HG02642 (cell line): ENCODE data around the gene WASHC4.

Experiments
- ATAC-seq: cut with Tn5 transposase; IDR thresholded peaks from one replicate; pipeline ENCODE4 v1.9.1; 2021; ENCODE audit warnings: mild to moderate bottlenecking; ENCODE audit not compliant: unreplicated experiment, poor library complexity

Gene WASHC4, protein sequence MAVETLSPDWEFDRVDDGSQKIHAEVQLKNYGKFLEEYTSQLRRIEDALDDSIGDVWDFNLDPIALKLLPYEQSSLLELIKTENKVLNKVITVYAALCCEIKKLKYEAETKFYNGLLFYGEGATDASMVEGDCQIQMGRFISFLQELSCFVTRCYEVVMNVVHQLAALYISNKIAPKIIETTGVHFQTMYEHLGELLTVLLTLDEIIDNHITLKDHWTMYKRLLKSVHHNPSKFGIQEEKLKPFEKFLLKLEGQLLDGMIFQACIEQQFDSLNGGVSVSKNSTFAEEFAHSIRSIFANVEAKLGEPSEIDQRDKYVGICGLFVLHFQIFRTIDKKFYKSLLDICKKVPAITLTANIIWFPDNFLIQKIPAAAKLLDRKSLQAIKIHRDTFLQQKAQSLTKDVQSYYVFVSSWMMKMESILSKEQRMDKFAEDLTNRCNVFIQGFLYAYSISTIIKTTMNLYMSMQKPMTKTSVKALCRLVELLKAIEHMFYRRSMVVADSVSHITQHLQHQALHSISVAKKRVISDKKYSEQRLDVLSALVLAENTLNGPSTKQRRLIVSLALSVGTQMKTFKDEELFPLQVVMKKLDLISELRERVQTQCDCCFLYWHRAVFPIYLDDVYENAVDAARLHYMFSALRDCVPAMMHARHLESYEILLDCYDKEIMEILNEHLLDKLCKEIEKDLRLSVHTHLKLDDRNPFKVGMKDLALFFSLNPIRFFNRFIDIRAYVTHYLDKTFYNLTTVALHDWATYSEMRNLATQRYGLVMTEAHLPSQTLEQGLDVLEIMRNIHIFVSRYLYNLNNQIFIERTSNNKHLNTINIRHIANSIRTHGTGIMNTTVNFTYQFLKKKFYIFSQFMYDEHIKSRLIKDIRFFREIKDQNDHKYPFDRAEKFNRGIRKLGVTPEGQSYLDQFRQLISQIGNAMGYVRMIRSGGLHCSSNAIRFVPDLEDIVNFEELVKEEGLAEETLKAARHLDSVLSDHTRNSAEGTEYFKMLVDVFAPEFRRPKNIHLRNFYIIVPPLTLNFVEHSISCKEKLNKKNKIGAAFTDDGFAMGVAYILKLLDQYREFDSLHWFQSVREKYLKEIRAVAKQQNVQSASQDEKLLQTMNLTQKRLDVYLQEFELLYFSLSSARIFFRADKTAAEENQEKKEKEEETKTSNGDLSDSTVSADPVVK

DNA sequence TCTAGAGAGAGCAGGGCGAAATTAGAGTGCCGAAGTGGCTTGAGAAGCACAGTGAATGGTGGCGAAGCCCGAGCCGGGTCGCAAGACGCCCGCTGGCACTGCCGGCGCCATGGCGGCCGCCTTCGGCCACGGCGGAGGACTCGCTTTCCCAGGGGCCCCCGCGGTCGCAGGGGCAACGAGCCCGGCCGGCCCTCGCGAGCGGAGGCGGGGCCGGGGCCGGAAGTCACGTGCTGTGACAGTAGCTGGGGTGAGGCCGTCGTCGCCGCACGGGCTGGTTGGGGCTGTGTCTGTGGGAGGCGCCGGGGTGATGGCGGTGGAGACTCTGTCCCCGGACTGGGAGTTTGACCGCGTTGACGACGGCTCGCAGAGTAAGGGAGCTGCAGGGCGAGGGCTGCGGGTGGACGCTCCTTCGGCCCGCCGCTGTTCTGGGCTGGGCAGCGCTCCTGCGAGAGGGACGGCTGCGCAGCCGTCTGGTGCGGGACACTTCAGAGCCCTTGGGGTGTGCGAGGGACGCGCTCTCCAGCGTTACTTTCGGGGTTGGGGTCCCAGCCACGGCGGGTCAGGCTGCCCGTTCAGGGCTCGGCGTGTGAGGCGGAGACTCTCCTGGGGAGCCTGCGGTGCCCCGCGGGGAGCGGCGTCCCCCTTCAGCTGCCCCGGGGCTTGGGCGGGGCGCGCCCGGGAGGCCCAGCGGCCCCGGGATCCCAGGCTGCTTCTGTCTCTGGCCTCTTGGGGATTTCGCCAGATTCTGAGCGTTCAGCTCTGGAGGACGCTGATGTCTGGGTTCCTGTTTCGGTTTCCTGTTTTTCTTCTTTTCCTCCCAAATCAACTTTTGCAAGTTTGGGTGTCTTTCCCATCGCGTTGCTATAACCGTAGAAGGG is at the start of gene WASHC4:
WASHC4 (plus strand) TSS at position 238 of the 878 bp plus-strand sequence; CDS start at position 308, 70 bp downstream.
- peak; percentile 93 for ATAC-seq

DNA sequence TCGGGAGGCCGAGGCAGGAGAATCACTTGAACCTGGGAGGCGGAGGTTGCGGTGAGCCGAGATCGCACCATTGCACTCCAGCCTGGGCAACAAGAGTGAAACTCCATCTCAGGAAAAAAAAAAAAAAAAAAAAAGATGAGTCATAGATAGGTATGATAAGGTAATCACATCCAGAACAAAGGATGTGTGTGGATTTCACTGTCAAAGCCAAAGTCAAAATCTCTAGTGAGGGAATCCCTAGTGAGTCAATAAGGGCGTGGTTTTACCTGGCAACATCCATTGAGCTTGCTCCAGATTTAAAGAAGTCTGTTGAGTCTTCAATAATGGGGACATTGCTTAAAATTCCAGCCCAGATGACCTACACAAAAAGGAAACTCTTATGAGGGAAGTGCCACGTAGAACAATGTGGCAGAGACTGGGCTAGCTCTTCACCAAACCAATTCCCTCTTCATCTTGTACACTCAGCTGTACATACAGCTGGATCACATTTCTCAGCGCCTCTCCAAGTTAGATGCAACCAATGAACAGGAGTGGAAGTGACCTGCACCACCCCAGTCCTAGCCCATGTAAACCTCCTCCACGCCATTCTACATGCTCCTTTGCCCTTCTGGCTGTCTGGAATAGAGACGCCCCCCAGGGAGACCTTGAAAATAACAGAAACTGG is 46.7 kb upstream of the WASHC4 start:
- ATAC-seq, result no peak

DNA sequence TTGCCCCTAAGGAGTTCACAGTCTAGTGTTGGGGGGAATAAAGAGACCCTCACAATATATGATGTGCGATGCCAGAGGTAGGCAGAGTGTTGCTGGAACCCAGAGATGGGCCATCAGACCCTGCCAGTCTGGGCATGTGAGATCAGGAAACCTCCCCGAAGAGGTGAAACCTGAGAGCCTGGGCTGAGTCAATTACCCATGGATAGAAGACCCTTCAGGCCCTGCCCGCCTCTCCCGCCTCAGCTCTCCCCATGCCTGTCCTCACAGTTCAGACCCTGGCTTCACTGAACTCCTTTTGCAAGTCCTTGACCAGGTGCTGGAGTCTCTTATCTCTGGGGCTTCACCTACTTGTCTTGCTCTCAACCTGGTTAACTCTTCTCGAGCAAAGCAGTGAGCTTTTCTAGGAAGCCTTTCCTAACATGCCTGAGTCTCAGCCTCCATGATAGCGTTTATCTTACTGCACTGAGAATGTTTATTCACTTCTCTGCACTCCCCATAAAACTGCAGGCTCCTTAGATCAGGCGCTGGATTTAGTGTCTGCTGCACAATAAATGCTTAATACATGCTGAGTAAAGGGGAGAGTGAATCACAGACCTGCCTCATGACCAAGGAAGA is 42.9 kb upstream of the WASHC4 start:
- ATAC-seq, result no peak

DNA sequence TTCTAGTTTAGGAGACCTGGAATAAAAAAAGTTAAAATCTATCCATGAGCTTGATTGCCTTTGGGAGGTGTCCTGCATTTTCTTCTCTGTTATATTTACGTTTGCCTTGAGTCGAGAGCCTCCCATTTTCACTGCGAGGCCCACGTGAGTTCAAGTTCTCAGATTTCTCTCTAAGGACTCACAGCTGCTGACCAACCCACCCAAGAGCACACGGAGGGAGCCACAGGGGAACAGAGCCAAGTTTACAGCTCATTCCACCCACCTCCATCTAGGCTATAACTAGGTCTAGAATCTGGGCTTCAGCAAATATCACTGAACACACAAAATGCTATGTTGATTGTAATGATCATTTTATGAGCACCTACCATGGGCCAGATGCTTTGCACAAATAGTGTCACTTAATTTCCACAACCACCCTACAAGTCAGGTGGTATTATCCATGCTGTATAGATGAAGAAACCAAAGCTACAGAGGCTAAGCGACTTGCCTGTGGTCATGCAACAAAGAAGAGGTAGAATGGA is 40.0 kb upstream of the WASHC4 start:
- no peak for ATAC-seq

DNA sequence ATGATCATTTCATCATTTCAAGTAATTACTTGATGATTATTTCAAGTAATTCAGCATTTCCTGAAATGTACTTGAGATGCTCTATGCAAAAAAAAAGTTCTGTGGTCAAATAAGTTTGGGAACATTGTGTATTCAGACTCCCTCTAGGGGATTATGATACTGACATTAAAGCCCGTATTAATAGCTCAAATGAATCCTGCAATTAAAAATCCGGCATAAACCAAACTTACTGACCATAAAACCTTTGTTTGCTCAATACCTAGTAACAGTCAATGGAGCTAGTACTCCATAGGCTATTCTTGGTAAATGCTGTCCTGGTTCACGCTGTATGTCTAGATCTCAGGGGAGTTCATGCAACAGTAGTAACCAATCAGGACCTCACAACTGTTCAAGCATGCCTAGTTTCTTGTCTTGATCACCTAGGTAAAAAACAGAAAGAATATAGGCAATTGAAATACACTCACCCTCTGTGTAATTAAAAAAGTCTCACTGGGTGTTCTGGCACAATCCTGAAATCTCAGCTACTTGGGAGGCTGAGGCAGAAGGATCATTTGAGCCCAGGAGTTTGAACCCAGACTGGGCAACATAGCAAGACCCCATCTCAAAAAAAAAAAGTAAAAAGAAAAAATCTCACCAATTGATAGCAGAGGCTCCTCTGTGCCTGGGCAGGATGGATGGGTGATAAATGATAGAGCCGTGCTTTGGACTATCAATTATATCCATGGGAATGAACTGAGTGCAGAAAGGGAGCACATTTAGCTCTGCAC is 37.4 kb upstream of the WASHC4 start:
- no peak for ATAC-seq

DNA sequence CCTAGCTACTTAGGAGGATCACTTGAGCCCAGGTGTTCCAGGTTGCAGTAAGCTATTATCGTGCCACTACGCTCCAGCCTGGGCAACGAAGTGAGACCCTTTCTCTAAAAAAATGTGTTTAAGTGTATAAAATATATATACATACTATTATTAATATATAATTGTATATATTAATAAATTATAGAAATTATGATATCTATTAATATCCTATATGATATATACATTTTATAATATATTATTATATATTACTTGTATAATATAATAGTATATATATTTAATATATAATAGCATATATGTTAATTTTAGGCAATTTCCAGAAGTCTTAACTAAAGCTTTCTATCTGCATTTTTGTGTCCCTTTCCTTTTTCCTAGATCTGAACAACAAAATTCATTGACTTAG is 35.5 kb upstream of the WASHC4 start:
- no peak for ATAC-seq

DNA sequence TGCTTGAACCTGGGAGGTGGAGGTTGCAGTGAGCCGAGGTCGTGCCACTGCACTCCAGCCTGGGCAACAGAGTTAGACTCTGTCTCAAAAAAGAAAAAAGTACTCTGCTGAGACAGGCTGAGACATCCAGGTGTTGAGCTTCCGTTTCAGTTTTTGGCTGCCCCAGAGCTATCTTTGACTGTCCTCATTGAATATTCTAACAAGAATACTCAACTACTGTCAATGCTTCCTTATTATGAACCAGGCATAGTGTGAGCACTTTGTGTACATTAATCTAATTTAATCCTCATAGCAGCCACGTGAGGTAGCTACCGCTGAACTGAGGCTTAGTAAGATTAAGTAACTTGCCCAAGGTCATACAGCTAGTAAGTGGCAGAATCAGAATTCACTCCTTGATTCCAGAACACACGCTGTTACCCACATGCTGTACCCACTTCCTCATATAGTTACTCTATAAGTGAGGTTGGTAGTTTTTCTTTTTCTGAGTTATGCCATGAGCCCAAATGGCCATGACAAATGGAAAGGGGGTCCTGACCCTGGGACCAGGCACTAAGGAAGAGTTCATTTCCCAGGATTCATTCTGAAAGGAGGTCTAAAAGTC is 34.5 kb upstream of the WASHC4 start:
- ATAC-seq, result no peak

DNA sequence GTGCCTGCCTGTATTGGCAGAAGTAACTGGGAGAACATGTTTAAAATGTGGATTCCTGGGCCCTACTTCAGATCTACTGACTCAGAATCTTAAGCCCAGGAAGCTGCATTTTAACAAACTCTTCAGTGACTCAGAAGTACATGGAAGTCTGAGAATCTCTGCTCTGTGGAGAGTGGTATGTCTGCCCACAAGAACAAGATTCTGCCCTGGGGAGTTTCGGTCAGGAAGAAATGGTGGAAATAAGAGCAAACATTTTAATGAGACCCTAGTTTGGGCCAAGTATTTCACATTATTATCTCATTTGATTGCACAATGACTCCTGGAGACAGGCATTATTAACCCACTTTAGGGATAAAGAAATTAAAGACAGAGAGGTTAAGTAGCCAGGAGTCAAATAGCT is 31.4 kb upstream of the WASHC4 start:
- no peak for ATAC-seq

DNA sequence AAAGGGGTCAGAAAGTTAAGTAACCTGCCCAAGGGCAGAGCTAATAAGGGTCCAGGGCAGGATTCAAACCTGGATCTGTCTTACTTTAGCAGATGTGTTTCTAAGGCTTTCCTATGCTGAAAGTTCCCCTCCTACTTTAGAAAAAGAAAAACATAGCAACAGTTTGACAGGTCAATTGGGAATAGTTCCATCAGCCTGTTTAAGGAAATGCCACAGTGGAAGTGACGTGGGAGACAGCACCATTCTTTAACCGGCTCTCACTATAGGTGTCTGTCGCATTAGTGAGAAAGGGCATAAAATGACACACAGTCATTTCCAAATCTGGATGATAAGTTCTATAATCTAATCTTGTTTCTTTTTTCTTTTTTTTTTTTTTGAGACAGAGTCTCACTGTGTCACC is 30.6 kb upstream of the WASHC4 start:
- ATAC-seq, result no peak

DNA sequence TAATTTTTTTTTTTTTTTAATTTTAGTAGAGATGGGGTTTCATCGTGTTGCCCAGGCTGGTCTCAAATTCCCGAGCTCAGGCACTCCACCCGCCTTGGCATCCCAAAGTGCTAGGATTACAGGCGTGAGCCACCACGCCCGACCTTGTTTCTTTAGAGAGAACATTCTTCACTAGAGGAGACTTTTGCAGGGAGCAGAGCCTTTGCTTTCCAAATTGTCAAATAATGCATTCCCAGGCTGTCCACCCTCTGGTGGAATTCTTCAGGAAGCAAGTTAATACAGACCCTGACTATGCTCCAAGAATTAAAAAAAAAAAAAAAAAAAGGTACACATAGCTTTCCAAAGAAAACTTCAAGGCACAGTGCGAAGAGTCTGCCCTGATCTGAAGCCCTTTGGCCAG is 30.1 kb upstream of the WASHC4 start:
- no peak for ATAC-seq

DNA sequence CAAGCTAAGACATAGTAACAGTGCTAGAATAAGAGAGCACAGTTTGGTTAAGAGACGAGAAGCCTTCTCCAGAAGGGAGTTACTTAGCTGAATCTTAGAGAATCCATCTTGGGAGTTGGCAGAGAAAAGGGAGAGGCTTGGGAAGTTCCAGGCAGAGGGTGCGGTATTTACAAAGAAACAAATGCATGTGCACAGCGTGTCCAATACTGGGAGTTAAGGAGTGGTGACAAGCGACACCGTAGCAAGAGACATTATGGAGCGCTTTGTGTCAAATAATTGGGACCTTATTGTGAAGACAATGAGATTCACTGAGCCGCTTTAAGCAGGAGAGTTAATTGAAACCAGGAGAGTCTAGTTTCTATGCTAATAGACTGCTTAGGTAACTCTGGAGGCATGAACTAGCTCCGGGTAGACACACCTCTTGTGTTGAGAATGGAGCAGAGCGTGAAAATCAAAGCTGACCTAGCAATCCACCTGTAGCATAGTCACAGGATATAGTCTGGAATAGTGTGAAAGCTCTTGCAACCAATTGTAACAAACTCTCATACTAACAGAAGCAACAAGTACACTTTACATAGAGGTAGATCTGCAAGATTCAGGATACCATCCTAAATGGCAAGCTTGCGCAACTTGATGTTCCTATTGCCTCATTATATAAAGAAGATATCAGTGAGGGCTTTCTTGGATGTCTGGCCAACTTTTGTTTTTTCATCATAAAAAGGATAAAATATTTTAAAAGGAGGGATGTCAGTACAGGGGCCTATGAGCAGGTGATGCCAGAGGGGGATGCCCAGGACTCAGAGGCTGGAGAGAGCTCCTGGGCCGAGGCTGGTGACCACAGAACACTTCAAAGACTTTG is 28.6 kb upstream of the WASHC4 start:
- ATAC-seq, result no peak

DNA sequence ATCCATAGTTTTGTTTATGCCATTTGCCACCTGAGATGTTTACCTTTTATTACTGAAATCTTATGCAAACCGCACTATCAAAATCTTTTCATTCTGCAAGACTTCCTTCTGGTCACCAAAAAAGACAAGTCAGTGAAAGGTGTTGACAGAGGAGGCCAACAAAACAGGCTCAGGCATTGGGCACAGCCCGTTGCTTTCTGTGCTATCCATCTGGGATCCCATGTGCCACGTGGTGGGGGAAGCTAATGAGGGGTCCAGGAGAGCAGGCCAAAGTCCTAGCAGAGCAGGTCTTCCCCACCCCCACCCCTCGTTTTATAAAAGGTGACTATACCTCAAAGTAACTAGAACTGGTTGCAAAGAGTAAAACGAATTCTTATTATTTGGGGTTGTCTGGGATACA is 24.5 kb upstream of the WASHC4 start:
- ATAC-seq, result no peak

DNA sequence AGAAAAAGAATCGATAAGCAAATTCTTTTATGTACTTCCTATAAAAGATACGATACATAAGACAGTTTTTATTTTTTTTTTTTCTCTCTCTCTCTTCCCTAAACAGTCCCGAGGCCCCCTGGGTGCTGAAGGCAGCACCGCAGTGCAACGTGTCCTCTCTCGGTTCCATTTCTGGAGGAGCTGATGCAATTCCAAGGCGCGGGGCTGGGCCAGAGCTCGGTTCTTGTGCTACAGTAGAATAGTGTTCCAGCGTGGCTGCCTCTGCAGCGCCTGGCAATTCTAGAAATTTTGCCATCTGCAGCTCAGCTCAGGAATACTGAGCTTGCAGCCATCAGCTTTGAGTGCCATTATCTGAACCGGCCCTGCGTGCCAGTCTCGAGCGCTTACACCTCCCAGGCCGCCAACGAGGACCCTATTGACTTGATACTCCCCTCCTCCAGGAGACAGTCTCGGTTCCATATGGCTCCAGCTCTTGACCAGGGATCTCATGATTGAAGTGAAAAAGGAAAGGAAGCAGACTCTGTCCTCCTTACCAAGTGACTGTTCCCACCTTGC is 23.9 kb upstream of the WASHC4 start:
- peak; percentile 28 for ATAC-seq

DNA sequence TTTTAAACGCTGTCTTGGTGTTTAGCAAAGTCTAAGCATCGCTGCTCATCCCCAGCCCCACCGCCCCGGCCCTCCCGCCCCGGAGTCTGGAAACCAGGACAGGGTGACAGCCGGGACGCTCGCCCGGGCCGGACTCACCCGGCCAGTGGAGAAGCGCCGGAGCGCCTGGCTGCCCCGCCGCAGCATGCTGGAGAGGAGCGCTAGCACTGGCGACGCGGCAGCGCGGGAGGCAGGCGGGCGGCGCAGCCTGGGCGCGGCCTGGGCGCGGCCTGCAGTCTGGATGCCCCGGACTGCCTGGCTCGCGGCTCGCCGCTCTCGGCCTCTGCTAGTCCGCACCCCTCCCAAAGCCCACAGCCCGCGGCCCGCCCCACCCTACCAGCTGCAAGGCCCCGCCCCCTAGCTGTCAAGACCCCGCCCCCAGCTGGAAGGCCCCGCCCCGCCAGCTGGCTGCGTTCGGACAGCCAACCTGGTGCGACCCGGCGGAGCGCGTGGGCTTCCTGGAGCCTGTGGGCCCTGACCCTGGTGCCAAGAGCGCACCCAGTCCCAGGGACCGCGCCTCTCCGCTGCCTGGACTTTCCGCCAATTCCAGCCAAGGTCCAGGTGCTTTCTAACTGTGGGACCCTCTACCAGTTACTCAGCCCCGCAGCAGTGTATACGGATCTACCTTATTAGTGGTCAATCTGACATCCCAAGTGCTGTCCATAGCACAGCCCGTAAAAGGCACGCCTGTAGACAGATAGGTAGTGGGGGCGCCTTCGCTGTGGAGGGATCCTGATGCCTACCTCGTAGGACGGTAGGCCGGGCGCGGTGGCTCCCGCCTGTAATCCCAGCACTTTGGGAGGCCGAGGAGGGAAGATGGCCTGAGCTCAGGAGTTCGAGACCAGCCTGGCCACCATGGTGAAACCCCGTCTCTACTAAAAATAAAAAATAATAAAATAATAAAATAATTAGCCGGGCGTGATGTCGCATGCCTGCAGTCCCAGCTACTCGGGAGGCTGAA is 23.0 kb upstream of the WASHC4 start, which contains the start of gene ALDH1L2:
ALDH1L2 (minus strand) TSS at position 208 of the 1,000 bp plus-strand sequence; CDS start at position 186, 22 bp downstream.
- peak; percentile 87 for ATAC-seq

DNA sequence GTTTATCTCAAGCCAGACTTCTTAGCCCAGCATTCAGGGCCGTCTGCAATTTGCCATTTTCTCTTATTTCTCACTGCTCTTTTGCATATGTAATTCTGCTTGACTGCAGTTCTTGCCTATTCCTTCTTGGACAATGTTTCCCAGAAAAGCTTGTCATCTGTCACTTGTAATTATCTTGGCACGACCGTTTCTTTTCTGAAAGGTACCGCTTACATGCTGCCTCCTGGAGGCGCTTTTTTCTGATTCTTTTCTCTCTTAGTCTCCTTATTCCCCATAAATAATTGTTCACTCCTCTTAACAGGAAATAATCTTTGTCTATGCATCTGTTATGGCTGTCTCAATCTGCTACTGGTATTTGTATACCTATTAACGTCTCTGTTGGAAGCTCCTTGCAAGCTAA is 22.0 kb upstream of the WASHC4 start:
- no peak for ATAC-seq
